Smooth muscle cell (in vitro differentiated cells): Measurements from ENCODE around the gene STOX2. TPM values are rescaled to one million over a fixed set of nuclear protein-coding genes. Genes with fewer than 3 reads are reported as not detected.
A peak's percentile ranks its signal among the peaks of the same experiment; 100 is the strongest.

Experiments used
- DNase-seq: peaks from one replicate; lab custom pipeline; 2025; ENCODE audit not compliant: unreplicated experiment; lab: John Stamatoyannopoulos, UW
- H2AFZ ChIP-seq: fragments of 200-600 bp; sonication (generic); 2 replicates; pipeline ENCODE4 v1.6.0; 2016; ENCODE audit warnings: antibody characterized with exemption, low read depth, mild to moderate bottlenecking
- H3F3A ChIP-seq: fragments of 200-600 bp; sonication (generic); 2 replicates; pipeline ENCODE4 v1.6.0; 2017; ENCODE audit warnings: antibody characterized with exemption, low read depth
- H3K27ac ChIP-seq: fragments of 200-600 bp; sonication (generic); 2 replicates; pipeline ENCODE4 v1.5.1; 2016; ENCODE audit warnings: low read depth, mild to moderate bottlenecking
- H3K27me3 ChIP-seq: fragments of 200-600 bp; sonication (generic); 2 replicates; pipeline ENCODE4 v1.6.1; 2016; ENCODE audit warnings: low read depth, mild to moderate bottlenecking
- H3K36me3 ChIP-seq: fragments of 200-600 bp; sonication (generic); 2 replicates; pipeline ENCODE4 v1.5.1; 2016; ENCODE audit warnings: low read depth
- H3K4me1 ChIP-seq: fragments of 200-600 bp; sonication (generic); 2 replicates; pipeline ENCODE4 v1.5.1; 2016; ENCODE audit warnings: low read depth
- H3K4me2 ChIP-seq: fragments of 200-600 bp; sonication (generic); 2 replicates; pipeline ENCODE4 v1.6.0; 2016; ENCODE audit warnings: mild to moderate bottlenecking
- H3K4me3 ChIP-seq: fragments of 200-600 bp; sonication (generic); 2 replicates; pipeline ENCODE4 v1.5.1; 2016; ENCODE audit warnings: mild to moderate bottlenecking
- H3K79me2 ChIP-seq: fragments of 200-600 bp; sonication (generic); 2 replicates; pipeline ENCODE4 v1.6.0; 2016; ENCODE audit warnings: low read depth, mild to moderate bottlenecking
- H3K9ac ChIP-seq: fragments of 200-600 bp; sonication (generic); 2 replicates; pipeline ENCODE4 v1.6.0; 2016; ENCODE audit warnings: low read depth
- H3K9me3 ChIP-seq: fragments of 200-600 bp; sonication (generic); replicated peaks from 2 replicates; pipeline ENCODE4 v1.5.1; 2016; ENCODE audit warnings: low read depth
- H4K20me1 ChIP-seq: fragments of 200-600 bp; sonication (generic); 2 replicates; pipeline ENCODE4 v1.6.0; 2016; ENCODE audit warnings: low read depth
- WGBS: methylation state at CpG from one replicate; pipeline ENCODE4 v1.1.7; 2016; ENCODE audit warnings: low lambda C conversion rate; 5-methylcytosine and 5-hydroxymethylcytosine counted together
- polyA plus RNA-seq: library from polyadenylated mRNA; unstranded; fragments of >200 nt; fragmentation: Nextera tagmentation; extraction: Ambion mirVana; gene quantifications from 2 replicates; pipeline ENCODE4 v1.2.1, GENCODE V29; 2016
- total RNA-seq: library from RNA; depleted of rRNA; stranded (reverse); fragments of >200 nt; gene quantifications from 2 replicates; pipeline ENCODE4 v1.2.3, GENCODE V29; 2014
- TF ChIP-seq, protein P1 (sequence below): fragments of 200-600 bp; sonication (generic); IDR thresholded peaks from 2 replicates; pipeline ENCODE4 v1.5.1; 2017; ENCODE audit warnings: borderline replicate concordance, mild to moderate bottlenecking, antibody characterized with exemption; ENCODE audit not compliant: insufficient read depth, poor library complexity, severe bottlenecking

Gene STOX2, protein sequence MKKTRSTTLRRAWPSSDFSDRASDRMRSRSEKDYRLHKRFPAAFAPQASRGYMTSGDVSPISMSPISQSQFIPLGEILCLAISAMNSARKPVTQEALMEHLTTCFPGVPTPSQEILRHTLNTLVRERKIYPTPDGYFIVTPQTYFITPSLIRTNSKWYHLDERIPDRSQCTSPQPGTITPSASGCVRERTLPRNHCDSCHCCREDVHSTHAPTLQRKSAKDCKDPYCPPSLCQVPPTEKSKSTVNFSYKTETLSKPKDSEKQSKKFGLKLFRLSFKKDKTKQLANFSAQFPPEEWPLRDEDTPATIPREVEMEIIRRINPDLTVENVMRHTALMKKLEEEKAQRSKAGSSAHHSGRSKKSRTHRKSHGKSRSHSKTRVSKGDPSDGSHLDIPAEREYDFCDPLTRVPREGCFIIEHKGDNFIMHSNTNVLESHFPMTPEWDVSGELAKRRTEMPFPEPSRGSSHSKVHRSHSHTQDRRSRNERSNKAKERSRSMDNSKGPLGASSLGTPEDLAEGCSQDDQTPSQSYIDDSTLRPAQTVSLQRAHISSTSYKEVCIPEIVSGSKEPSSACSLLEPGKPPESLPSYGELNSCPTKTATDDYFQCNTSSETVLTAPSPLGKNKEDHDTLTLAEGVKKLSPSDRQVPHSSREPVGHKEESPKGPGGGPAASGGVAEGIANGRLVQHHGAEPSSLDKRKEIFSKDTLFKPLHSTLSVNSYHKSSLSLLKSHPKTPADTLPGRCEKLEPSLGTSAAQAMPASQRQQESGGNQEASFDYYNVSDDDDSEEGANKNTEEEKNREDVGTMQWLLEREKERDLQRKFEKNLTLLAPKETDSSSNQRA (N-terminal part only)
- 4.2 and 4.6 TPM in 2 replicates for total RNA-seq
- 1.3 and 5.6 TPM in 2 replicates for polyA plus RNA-seq

DNA sequence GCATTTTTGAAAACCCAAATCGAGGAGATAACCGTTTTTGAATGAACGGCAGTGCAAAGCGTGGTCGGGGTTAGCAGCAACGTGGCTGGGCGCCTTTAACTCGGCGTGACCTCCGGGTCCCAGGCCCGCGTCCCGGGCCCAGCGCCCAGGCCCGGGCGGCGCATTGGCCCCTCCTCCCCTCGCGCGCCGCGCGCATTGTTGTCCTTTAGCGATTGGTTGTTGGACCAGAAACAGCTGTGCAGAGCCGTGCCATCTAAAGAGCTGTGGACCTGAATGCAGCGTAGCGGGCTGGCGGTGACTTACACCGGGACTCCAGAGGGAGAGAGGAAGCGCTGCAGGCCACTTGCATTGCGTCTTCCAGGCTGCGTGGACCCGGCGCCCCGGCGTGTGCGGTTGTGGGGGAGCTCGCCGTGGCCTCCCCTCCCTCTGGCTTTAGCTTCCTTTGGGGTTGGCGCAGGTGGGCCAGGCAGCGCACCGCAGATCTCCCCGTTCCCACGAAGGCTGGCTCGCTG is at the start of gene STOX2:
TSS of gene STOX2 (plus strand) at position 227 of the 512 bp plus-strand sequence. CDS start 1,484 bp downstream, outside the sequence.
- TF ChIP-seq, protein P1, sequence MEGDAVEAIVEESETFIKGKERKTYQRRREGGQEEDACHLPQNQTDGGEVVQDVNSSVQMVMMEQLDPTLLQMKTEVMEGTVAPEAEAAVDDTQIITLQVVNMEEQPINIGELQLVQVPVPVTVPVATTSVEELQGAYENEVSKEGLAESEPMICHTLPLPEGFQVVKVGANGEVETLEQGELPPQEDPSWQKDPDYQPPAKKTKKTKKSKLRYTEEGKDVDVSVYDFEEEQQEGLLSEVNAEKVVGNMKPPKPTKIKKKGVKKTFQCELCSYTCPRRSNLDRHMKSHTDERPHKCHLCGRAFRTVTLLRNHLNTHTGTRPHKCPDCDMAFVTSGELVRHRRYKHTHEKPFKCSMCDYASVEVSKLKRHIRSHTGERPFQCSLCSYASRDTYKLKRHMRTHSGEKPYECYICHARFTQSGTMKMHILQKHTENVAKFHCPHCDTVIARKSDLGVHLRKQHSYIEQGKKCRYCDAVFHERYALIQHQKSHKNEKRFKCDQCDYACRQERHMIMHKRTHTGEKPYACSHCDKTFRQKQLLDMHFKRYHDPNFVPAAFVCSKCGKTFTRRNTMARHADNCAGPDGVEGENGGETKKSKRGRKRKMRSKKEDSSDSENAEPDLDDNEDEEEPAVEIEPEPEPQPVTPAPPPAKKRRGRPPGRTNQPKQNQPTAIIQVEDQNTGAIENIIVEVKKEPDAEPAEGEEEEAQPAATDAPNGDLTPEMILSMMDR, result no peak
- no peak within 1 kb of the TSS for H3K27ac ChIP-seq
- H3K9ac ChIP-seq, result no peak within 1 kb of the TSS
- peak within 1 kb of the TSS; percentile 79 for H3K4me3 ChIP-seq
- H3K4me2 ChIP-seq, result peak within 1 kb of the TSS; percentile 98
- peaks cover 7% of the 10 kb centered on the region for H3K4me1 ChIP-seq
- no peaks in the 10 kb centered on the region for H3K27me3 ChIP-seq
- peak within 1 kb of the TSS; percentile 96 for H2AFZ ChIP-seq
- H3K79me2 ChIP-seq, result no peaks in the 10 kb centered on the region
- no peaks in the 10 kb centered on the region for H3K9me3 ChIP-seq
- no peaks in the 10 kb centered on the region for H3K36me3 ChIP-seq
- 1% methylated on average over 43 of the region's 45 CpGs for WGBS
- peaks cover 7% of the 10 kb centered on the region for H4K20me1 ChIP-seq
- H3F3A ChIP-seq, result peaks cover 6% of the 10 kb centered on the region
- peak; percentile 34 for DNase-seq

DNA sequence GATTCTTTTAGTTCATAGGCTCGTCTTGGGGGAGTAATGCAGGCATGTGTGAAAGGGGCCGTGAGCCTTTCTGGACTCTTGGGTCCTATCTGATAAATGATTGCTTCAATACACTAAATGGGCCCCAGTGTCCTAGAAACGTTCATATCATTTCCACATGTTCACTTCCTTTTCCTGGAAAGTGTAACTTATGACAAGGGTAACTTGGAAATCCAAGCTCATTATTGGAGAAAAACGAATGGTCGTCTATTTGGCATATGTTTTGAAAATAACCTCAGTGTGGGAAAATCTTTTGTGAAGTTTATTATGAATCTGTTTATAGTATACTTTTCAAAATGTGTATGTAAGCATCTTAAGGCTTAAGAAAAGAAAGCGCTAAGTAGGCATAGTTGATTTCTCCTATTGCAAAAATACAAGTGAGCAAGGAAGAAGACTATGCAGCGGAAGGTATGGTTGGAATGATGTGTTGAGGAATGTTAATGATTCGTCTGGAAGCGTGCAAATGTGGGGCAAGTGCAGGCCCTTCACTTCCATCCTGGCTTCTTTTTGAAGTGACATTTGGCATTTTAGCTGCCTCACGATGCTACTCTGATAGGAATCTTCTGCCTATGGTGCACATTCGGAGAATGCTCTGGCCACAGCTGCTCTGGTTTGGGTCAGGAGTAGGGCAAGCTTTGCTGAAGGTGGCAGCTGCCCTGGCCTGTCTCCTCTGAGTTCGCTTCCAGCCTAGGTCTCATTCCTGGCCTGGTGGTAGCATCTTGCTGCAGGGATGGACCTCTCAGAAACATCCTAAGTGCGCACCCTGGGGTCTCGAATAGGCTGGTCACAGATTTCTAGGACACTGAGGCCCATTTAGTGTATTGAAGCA is 49.5 kb upstream of the STOX2 start:
- no peak for DNase-seq
- H3K36me3 ChIP-seq, result no peaks in the 10 kb centered on the region
- H3K4me3 ChIP-seq, result no peak overlapping the region
- no peaks in the 10 kb centered on the region for H4K20me1 ChIP-seq
- no peak overlapping the region for H2AFZ ChIP-seq
- TF ChIP-seq, protein P1, result no peak
- H3F3A ChIP-seq, result no peaks in the 10 kb centered on the region
- H3K4me1 ChIP-seq, result peaks cover 8% of the 10 kb centered on the region
- WGBS, result 65% methylated on average over 14 of the region's 14 CpGs
- H3K4me2 ChIP-seq, result no peak overlapping the region
- H3K9ac ChIP-seq, result no peak overlapping the region
- H3K9me3 ChIP-seq, result no peaks in the 10 kb centered on the region
- H3K79me2 ChIP-seq, result no peaks in the 10 kb centered on the region
- peaks cover 8% of the 10 kb centered on the region for H3K27me3 ChIP-seq
- no peak overlapping the region for H3K27ac ChIP-seq

DNA sequence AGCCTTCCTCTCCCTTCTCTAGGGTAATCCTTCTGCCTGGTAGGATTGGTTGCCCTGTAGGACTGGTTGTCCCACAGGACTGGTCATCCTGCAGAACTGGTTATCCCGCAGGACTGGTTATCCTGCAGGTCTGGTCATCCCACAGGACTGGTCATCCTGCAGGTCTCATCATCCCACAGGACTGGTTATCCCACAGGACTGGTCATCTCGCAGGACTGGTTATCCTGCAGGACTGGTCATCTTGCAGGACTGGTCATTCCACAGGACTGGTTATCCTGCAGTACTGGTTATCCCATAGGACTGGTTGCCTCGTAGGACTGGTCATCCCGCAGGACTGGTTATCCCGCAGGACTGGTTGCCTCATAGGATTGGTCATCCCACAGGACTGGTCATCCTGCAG is 48.1 kb upstream of the STOX2 start:
- Histone ChIP-seq H3K79me2 (no peaks in the 10 kb centered on the region), H3K27me3 (peaks cover 6% of the 10 kb centered on the region), H3K9me3 (no peaks in the 10 kb centered on the region), H3K4me1 (peaks cover 12% of the 10 kb centered on the region), H3K9ac (no peak overlapping the region), H2AFZ (no peak overlapping the region), H3K4me3 (no peak overlapping the region), H3K27ac (no peak overlapping the region), H3K36me3 (no peaks in the 10 kb centered on the region), H4K20me1 (no peaks in the 10 kb centered on the region), H3F3A (no peaks in the 10 kb centered on the region), H3K4me2 (no peak overlapping the region)
- TF ChIP-seq, protein P1, result no peak
- WGBS, result 70% methylated on average over 5 of the region's 5 CpGs
- DNase-seq, result no peak
